GM21786 (cell line): Measurements from ENCODE around the gene SCRT2.
A peak's percentile ranks its signal among the peaks of the same experiment; 100 is the strongest.
"Not testable (repeated sequence)": the region's sequence is repeated elsewhere in the genome, so short reads cannot be mapped to it uniquely, and the experiment has no call there.

ENCODE experiments used
- ATAC-seq: cut with Tn5 transposase; IDR thresholded peaks from one replicate; pipeline ENCODE4 v1.9.1; 2021; ENCODE audit not compliant: unreplicated experiment

Gene SCRT2

DNA sequence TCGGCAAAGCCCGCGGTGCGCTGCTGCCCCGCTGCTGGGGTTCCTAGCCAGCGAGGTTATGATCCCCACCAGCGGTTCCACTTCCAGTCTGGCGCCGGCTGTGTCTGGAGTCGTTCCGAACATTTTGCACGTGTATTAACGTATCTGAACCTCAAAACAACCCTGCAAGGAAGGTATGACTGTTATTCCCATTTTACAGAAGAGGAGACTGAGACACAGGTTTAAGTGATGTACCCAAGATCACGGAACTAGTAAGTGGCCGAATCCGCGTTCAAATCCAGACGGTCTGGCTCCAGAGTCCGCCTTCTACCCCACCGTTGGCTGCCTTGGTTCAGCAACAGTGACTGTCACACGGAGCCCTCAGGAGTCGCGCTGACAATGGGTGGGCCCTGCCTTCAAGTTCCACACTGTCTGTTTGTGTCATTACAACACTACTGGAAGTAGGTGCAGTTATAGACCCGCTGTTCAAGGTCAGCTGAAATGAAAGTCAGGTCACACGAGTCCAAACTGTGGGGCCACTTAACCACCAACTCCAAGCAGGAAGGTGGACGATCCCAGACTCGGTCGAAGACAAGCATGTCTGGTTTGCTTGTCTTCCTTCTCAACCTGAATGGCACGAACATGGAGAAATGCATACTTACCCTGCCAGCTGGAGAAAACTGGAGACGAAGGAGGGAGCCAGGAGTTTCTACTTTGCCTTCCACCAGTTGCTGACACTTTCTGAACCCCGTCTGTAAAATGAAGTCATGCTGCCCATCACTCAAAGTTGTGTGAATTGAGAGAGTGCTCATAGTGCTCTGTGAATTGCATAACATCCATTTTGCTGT is 21.8 kb downstream of the SCRT2 start:
- no peak for ATAC-seq

DNA sequence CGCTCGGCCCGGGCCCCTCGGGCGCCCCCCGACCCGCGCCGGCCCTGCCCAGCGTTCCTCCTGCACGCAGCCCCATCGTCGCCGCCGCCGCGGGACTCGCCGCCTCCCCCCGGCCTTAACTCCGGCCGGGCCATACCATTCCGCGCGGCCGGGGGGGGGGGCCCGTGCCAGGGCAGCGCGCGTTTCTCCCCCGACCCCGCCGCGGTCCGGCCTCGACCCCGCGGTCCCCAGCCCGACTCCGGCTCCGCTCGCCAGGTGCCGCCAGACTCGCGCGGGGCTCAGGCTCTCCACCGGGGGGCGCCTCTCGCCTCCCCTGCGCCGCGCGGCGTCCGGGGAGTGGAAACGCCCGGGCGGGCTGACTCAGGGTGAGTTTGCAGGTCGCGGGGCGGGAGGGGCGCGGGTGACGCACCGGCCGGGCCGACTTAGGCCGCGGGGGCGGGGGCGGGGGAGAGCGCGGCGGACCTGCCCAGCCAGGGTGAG is 22.5 kb downstream of the SCRT2 start, which contains the start of gene SRXN1:
TSS of gene SRXN1 (minus strand) at position 91 of the 480 bp plus-strand sequence. CDS start at position 76, 15 bp downstream.
- ATAC-seq = peak; percentile 71

DNA sequence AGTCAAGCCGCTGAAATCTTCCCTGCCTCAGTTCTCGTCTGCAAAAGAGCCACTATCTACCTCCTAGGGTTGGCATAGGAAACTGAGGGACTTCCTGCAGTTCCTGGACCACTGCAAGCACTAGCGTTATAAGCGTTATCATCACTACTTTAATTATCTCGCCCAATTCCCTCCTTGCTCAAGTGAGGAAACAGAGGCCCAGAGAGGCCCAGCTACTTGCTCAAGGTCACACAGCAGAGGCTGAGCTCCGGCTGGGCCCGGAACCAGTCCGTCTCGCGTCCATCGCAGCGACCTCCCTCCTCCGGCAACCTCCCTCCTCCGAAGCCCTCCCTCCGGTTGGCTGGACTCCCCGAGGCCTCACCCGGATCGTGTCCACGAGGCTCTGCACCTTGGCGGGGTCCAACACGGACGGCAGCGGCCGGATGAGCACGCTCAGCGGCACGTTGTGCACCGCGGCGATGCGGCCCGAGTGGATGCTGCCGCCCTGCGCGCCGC is 22.9 kb downstream of the SCRT2 start:
- no peak for ATAC-seq

DNA sequence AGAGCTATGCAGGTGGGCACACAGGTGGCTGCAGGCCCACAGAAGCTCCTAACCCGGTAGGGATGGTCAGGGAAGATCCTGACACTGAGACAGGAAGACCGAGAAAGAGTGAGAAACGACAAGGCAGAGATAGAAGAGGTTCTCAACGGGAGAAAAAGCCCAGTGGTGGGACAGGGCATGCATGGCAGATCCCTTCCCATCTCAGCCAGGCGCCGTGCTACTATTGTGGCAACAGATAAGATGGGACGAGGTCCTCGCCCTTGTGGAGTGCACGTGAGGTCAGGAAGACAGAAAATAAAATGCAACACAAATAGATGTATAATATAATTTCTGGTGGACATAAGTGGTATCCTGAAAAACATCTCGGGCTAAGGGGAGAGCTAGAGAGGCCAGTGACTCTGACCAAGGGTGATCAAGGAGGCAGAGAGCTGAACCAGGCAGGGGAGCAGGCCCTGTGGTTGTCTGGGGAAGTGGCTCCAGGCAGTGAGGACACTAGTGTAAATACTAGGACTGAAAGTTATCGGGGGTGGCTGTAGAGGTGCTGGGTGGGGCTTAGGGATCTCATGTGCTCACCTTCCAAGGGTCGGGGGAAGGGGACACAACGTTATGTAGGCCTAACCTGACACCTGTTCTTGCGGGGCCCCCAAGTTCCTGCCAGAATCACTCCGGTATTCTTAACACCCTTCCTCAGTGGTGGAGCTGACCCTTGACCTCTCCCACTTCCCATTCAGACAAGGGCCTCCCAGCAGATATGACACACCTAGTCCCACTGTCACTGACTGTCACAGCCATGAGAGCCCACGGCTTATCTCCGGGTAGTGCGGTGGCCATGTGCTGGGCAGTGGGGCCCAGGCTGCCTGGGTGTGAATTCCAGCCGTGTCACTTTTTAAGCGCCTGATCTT is 23.6 kb downstream of the SCRT2 start:
- ATAC-seq = no peak

DNA sequence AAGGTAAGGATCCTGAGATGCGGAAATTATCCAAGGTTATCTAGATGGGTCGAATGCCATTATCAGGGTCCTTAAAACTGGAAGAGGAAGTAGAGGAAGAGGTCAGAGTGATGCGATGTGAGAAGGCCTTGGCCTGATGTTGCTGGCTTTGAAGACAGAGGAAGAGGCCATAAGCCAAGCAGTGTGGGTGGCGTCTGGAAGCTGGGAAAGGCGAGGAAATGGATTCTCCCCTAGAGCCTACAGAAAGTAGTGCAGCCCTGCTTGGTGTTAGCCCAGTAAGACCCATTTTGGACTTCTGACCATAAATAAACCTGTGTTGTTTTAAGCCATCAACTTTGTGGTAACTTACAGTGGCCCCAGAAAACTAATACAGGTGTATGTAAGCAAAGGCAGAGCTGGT is 24.6 kb downstream of the SCRT2 start:
- no peak for ATAC-seq

DNA sequence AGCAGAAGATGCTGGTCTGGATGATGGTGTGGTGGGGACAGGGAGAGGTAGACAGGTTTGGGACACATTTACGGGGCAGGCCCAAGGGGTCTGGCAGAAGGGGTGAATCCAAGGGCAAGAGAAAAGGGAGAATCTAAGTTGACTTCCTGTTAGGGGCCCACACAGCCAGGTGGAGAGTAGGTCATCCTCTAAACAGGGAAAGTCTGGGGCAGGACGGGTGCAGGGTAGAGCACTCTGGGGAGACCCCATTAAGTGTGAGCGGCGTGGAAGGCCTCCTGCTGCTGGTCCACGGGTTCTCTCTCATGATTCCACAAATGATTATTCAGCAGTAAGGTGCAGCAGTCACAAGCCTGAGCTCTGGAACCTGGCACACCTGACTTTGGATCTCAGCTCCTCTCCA is 25.3 kb downstream of the SCRT2 start:
- ATAC-seq = no peak

DNA sequence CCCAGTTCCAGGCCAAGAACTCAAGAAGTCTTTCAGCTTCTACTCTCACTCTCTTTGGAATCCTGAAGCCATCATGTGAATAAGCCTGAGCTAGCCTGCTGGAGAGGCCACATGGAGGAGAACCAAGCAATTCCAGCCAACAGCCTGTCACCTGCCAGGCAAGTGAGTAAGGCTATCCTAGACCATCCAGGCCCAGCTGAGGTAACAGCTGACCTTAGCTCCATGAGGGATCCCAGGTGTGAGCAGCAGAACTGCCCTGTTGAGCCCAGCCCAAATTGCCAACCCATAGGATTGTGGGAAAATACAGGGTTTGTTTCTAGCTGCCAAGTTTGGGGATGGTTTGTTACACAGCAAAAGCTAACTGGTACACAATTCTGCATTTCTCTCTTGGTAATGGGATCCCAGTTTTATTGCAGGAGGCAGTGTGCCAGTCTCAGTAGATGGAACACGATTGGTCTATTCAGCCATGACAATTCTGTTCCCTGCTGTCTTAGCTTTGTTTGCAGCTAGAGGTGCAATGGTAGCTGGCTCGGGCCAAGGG is 28.1 kb downstream of the SCRT2 start:
- ATAC-seq = no peak

DNA sequence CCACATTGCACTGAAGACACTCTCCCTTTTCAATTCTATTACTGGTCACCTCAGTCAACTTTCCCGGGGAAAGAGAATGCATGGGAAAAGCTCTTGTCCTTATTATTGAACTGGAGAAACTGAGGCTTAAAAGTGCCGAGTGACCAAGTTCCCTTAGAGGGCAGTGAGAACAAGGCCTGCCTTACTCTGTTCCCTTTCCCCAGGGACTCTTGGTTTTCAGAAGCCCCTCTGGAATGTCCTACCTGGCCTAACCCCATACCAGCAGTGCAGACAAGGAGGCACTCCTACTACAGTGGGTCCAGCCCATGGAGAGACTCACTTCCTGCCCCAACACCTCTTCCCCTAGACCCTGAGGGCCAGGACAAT is 28.8 kb downstream of the SCRT2 start:
- ATAC-seq = no peak

DNA sequence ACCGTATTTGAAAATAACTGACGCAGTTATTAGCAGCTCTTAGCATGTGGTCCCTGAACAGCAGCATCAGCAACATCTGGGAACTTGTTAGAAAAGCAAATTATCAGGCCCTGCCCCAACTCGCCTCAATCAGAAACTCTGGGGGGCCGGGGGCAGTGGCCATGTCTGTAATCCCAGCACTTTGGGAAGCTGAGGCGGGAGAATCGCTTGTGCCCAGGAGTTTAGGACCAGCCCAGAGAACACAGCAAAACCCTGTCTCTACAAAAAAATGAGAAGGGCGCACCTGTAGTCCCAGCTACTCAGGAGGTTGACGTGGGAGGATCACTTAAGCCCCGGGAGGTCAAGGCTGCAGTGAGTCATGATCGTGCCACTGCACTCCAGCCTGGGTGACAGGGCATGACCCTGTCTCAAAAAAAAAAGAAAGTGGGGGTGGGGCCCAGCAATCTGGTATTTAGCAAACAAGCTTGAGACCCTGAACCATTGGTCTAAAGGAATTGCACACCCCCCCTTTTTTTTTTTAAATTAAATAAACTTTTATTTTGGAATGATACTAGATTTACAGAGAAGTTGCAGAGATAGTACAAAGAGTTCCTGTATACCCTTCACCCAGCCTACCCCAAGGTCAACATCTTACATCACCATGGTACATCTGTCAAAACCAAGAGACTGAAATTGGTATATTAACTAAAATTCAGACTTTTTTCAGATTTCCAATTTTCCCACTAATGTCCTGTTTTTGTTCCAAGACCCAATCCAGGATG is 29.3 kb downstream of the SCRT2 start:
- no peak for ATAC-seq

DNA sequence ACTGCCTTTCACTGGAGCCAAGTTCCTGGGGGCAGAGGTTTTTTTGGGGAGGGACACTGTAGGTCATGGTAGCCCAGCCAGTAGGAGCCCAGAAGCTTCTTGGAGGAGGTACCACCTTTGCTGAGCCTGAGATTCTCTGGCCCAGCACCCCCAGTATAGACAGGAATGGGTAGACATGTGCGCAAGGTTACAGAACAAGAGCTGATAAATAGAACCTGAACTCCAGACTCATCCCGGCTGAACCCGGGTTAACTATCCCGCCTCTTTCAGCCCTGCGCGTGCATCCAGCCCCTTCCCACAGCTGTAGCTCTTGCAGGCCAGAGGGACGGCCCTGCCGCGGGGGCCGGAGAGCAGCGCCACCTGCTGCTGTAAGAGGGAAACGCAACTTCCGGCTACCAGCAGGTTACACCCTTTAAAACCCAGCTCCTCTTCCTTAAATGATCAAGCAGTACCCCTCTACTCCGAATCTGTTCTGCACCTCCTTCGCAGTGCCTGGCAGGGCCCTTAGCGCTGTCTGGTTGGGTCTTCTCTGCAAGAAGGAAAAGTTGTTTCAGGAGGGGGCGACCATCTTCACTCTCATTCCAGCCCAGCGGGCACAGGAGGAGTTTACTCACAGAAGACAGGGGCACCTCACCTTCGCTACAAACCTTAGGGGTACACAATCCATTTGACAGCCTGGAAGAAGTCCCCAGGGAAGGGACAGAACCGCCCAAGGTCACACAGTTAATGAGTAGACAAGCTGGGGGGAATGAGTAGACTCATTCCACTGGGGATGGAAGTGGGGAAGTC is 30.1 kb downstream of the SCRT2 start:
- ATAC-seq = peak; percentile 70

DNA sequence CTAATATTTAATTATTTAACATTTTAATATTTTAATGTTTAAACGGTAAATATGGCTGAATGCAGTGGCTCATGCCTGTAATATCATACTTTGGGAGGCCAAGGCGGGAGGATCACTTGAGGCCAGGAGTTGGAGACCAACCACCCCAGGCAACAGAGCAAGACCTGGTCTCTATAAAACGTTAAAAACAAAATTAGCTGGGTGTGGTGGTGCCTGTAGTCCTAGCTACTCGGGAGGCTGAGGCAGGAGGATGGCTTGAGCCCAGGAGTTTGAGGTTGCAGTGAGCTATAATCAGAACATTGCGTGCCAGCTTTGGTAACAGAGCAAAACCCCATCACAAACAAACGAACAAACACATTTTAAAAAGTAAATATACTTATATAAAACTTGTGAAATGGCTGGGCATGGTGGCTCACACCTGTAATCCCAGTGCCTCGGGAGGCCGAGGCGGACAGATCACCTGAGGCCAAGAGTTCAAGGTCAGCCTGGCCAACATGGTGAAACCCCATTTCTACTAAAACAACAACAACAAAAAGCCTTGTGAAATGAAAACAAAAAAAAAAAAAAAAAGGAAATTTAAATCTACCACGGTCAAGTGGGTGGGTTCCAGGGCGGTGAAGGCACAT is 30.8 kb downstream of the SCRT2 start:
- no peak for ATAC-seq

DNA sequence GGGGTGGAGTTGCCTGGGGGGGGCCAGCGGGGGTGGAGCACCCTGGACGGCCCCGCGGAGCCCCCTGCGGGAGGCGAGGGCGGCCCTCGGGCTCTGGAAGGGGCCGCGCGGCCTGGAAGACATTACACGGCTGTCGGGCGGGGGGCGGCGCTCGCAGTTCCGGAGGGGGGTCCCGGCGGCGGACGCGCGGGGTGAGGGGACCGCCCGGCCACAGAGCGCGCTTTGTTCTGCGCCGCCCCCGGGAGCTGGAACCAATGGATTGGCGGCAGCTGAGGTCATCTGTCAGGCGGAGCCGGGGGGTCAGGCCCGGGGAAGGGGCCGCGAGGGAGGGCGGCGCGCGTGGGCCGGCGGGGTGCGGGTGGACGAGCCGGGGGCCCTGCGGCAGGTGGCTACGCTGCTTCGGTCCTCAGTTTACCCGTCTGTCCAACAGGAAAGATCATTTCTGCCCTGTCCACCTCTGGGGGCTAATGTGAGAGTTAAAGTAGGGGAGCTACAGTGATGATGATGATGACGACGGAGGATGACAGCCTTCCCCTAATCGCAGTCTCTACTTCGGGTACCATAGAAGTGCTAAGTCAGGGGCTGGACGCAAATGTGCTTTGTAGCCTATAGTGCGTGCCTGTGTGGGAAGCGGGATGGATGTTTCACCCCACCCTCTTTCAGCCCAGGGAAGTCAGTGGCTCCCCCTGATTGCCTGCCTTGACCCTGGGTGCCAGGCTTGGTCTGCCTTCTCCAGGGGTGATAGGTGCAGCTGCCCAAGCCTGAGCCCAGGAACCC is 33.0 kb downstream of the SCRT2 start:
- no peak for ATAC-seq

DNA sequence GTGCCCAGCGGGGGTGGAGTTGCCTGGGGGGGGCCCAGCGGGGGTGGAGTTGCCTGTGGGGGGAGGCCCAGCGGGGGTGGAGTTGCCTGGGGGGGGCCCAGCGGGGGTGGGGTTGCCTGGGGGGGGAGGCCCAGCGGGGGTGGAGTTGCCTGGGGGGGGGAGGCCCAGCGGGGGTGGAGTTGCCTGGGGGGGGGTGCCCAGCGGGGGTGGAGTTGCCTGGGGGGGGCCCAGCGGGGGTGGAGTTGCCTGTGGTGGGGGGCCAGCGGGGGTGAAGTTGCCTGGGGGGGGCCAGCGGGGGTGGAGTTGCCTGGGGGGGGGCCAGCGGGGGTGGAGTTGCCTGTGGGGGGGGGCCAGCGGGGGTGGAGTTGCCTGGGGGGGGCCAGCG is 33.6 kb downstream of the SCRT2 start:
- not testable (repeated sequence) for ATAC-seq

DNA sequence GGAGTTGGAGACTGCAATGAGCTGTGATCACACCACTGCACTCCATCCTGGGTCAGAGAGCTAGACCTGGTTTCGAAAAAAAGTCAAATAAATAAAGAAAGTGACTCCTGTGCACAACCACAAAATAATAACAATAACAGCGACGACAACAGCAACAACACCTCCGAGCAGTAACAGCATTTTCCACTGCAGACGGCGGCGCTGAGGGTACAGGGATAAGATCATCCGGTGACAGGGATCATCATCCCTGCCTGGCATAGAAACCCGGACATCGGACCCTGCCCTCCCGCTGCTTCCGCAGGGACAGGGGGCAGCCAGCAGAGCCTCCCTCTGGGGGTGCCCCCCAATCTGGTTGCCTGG is 34.1 kb downstream of the SCRT2 start:
- no peak for ATAC-seq

DNA sequence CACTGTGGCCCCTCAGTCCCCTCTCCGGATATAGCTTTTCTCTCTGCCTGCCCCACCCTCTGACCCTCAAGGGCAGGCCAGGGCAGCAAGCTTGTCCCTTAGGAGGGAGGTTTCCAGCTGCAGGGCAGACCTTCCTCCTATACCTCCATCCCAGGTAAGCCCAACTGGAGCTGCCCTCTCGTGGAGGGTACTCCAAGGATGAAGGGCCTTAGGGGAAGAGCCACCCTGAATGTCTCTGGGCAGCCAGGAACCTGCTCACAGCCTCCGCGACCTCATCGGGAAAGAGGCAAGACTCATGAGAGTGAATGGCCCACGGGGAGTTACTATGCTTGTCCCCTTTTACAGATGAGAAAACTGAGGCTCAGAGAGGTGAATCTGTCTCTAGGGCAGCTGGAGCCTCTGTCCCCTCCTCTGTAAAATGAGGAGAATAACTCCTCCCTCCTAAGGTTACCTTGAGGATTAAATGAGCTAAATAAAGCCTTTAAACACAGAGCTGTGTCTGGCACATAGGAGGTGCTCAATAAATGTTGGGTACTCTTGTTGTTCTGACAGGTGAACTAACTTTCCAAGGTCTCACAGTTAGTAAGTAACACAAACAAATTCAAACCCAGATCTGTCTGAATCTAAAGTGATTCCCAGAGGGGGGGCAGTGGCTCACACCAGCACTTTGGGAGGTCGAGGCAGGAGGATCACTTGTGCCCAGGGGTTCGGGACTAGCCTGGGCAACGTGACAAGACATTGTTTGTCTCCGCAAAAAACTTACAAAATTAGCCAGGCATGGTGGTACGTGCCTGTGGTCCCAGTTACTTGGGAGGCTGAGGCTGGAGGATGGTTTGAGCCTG is 34.7 kb downstream of the SCRT2 start:
- no peak for ATAC-seq

DNA sequence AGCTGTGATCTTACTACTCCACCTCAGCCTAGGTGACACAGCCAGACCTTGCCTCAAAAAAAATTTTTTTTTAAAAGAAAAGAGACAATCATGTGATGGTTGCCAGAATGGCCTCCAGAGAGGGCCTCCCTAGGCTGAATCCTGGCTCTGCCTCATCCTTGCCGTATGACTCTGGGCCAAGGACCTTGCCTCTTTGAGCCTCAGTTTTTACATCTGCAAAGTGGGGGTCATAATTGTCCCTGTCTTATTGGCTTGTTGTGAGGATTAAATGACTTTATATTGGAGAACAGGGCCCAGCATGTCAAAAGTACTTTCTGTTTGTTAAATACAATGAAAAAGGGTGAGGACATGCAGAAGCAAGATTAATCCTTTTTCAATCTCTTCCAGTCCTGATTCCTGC is 37.0 kb downstream of the SCRT2 start:
- no peak for ATAC-seq

DNA sequence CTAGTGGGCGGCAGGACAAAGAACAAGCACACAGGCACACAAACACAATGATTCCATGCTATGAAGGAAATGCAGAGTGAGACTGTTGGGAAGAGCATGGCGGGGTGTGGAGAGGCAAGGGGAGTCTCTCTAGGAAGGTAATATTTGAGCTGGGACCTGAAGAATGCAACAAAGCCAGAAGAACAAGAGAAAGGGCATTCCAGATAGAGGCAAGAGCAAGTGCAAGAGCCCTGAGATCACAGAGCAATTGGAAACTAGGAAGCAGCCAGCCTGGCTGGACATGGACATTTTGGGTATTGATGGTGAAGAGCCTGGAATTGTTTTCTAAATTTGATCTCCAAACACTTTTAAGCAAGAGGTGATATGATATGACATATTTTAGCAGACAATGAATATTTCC is 38.0 kb downstream of the SCRT2 start:
- ATAC-seq = no peak

DNA sequence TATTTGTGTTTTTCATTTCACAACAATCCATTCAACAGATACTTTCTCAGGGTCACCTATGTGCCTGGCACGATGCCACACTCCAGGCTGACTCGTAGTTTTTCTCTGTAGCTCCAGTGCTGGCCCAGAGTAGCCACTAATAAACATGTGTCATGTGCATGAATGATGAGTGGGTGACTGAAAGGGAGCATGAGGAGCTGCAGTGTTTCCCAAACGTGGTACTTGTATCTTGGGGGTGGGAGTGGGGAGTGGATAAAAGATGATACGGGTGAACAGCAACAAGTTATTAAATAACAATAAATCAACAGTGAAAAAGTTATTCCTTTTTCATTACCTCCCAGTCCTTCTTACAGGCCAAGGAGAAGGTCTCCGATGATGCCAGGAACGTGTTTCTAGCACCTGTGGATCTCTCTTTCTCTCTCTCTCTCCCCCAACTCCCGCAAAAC is 39.7 kb downstream of the SCRT2 start:
- no peak for ATAC-seq
